ACC112 (cell line): ENCODE measurements around the gene ZBTB44.

Experiments
- H2AFZ ChIP-seq: fragments of 200-600 bp; sonication (generic); one replicate; pipeline ENCODE4 v1.6.0; 2017; ENCODE audit warnings: antibody characterized with exemption, low read length; ENCODE audit not compliant: unreplicated experiment
- H3K27ac ChIP-seq: fragments of 200-600 bp; sonication (generic); 2 replicates; pipeline ENCODE4 v1.5.1; 2014; ENCODE audit warnings: low read depth, mild to moderate bottlenecking, antibody characterized with exemption, low read length, moderate library complexity
- H3K27me3 ChIP-seq: fragments of 200-600 bp; sonication (generic); 2 replicates; pipeline ENCODE4 v1.6.1; 2014; ENCODE audit warnings: mild to moderate bottlenecking, antibody characterized with exemption, low read length, moderate library complexity, mixed read lengths; ENCODE audit not compliant: insufficient read depth
- H3K36me3 ChIP-seq: fragments of 200-600 bp; sonication (generic); 2 replicates; pipeline ENCODE4 v1.6.1; 2016; ENCODE audit warnings: mild to moderate bottlenecking, antibody characterized with exemption, low read length, moderate library complexity, mixed read lengths; ENCODE audit not compliant: insufficient read depth
- H3K4me1 ChIP-seq: fragments of 200-600 bp; sonication (generic); one replicate; pipeline ENCODE4 v1.6.1; 2016; ENCODE audit warnings: low read length, mixed read lengths; ENCODE audit not compliant: insufficient read depth, unreplicated experiment, control insufficient read depth
- H3K4me3 ChIP-seq: fragments of 200-600 bp; sonication (generic); 2 replicates; pipeline ENCODE4 v1.5.1; 2014; ENCODE audit warnings: mild to moderate bottlenecking, low read depth, low read length
- H3K79me2 ChIP-seq: fragments of 200-600 bp; sonication (generic); one replicate; pipeline ENCODE4 v1.6.0; 2016; ENCODE audit warnings: low read length; ENCODE audit not compliant: control insufficient read depth, unreplicated experiment, insufficient read depth

ZBTB44 gene

DNA sequence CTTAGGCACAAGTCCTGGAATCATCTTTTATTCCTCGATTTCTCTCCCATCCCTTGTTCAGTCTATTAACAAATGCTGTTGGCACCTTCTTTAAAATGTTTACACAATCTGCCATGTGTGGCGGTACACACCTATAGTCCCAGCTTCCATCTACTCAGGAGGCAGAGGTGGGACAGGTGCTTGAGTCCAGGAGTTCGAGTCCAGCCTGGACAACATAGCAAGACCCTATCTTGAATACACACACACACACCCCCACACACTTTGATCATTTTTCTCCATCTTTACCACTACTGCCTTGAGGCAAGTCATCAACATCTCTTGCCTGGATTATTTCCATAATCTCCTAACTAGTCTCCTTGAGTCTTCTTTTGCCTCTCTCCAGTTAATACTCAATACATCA lies 13.7 kb upstream of the ZBTB44 start:
- no peaks in the 10 kb centered on the region for H3K36me3 ChIP-seq
- H3K27ac ChIP-seq, result no peak overlapping the region
- no peak overlapping the region for H3K4me3 ChIP-seq
- H2AFZ ChIP-seq, result no peak overlapping the region
- no peaks in the 10 kb centered on the region for H3K4me1 ChIP-seq
- no peaks in the 10 kb centered on the region for H3K27me3 ChIP-seq
- no peaks in the 10 kb centered on the region for H3K79me2 ChIP-seq

DNA sequence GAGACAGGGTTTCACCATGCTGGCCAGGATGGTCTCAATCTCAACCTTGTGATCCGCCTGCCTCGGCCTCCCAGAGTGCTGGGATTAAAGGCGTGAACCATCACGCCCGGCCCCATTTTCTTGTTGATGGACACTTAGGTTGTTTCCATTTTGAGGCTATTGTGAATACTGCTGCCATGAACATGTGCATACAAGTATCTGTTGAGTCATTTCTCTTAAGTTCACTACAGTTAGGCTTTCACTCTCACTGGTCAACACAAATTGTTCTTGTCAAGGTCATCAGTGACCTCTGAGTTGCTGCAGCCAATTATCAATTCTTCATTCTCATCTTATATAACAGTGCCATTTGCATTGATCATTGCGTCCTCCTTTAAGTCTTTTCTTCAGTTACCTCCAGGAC lies 13.0 kb upstream of the ZBTB44 start:
- no peaks in the 10 kb centered on the region for H3K79me2 ChIP-seq
- no peaks in the 10 kb centered on the region for H3K4me1 ChIP-seq
- no peaks in the 10 kb centered on the region for H3K27me3 ChIP-seq
- no peak overlapping the region for H3K4me3 ChIP-seq
- H3K36me3 ChIP-seq, result no peaks in the 10 kb centered on the region
- H2AFZ ChIP-seq, result no peak overlapping the region
- no peak overlapping the region for H3K27ac ChIP-seq

DNA sequence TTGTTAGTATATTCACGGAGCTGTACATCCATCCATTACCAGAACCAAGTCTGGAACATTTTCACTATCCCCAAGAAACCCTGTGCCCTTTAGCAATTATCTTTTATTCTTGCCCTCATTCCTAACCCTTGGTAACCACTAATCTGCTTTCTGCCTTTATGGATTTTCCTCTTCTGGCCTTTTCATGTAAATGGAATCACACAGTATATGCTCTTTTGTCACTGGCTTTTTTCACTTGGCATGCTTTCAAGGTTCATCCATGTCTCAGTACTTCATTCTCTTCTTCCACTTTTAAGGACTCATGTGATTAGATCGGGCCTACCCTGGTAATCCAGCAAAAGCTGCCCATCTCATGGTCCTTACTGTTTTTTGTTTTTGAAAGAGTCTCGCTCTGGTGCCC lies 11.0 kb upstream of the ZBTB44 start:
- H3K4me1 ChIP-seq, result no peaks in the 10 kb centered on the region
- no peak overlapping the region for H2AFZ ChIP-seq
- H3K27ac ChIP-seq, result no peak overlapping the region
- no peaks in the 10 kb centered on the region for H3K36me3 ChIP-seq
- no peak overlapping the region for H3K4me3 ChIP-seq
- H3K79me2 ChIP-seq, result no peaks in the 10 kb centered on the region
- H3K27me3 ChIP-seq, result no peaks in the 10 kb centered on the region

DNA sequence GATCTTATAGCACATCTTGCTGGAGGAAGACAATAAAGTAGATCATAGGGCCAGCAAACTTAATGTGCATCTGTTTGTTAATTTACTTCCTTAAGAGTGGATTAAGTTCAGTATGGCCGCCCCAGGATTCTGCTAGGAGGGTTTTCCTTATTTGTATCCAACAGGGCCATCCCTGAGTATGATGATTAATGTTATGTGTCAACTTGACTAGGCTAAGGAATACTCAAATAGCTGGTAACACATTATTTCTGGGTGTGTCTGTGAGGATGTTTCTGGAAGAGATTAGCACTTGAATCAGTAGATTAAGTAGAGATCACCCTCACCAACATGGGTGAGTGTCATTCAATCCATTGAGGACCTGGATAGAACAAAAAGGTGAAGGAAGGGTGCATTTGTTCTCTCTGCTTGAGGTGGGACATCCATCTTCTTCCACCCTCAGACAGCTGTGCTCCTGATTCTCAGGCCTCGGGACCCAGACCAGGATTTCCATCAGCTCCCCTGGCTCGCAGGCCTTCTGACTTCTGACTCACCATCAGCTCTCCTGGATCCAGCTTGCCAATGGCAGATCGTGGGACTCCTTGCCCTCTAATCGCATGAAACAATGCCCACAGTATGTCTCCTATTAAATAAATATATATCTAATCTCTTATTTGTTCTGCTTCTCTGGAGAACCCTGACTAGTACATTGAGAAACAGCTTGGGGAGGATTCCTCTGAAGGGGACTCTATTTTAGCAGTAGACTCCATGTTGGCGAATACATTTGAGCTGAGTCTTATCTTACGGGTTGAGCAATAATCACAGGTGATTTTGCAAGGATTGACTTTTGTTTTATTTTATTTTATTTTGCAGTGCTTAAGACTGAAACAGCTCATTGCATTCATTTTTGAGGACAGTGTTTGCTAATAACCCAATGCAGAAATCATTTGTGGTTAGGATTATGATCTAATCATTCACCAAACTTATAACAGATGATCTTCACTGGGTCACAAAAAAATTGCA lies 9.0 kb upstream of the ZBTB44 start:
- H3K4me1 ChIP-seq, result peaks cover 2% of the 10 kb centered on the region
- H3K27ac ChIP-seq, result no peak overlapping the region
- H2AFZ ChIP-seq, result no peak overlapping the region
- no peaks in the 10 kb centered on the region for H3K27me3 ChIP-seq
- no peaks in the 10 kb centered on the region for H3K36me3 ChIP-seq
- no peak overlapping the region for H3K4me3 ChIP-seq
- H3K79me2 ChIP-seq, result no peaks in the 10 kb centered on the region

DNA sequence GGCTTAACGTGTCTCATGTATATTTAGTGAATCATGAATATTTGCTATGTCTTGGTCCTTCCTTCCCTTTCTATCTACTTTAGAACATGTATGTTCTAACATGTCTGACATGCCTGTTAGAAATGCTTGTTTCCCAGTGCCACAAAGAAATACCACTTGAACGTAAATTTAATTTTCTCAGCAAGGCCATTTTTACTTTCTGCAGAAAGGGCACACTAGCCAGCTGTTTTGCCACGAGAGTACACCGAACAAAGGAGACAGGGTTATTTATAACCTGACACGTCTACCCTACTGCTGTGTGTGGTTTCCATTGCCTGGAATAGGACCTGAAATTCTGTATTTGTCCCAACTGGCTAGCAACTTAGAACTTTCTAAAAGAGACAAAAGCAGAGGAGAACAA lies 7.4 kb upstream of the ZBTB44 start:
- H3K36me3 ChIP-seq, result no peaks in the 10 kb centered on the region

DNA sequence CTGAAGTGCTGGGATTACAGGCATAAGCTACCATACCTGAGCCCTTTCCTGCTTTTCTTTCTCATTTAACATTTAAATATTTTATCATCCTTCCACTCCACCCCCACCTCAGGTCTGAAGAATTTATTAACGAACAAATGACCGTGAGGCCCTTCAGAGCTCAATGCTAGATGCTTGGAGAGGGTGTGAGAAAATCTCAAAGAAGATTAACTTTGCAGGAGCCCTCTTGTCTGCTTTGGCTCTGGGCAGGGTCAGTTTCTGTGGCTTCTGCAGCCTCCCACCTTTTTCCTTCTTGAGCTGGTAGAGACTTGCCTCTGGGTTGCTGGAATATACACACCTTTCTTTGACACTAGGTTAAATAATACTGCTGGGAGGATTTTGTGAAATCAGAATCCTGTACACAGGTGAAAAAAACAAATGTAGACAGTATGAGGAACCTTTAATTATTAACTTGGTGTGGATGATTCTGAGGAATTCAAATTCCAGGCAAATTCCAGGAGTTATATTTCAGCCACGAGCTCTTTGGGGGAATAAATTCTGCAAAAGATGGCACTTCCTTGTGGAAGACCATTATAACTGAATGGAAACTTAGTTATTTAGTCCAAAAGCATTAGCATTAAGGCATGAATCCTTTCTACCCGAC lies 3.4 kb upstream of the ZBTB44 start:
- peaks cover 8% of the 10 kb centered on the region for H3K4me1 ChIP-seq
- H3K79me2 ChIP-seq, result peaks cover 5% of the 10 kb centered on the region
- no peaks in the 10 kb centered on the region for H3K27me3 ChIP-seq
- H2AFZ ChIP-seq, result no peak overlapping the region
- no peak overlapping the region for H3K27ac ChIP-seq
- no peaks in the 10 kb centered on the region for H3K36me3 ChIP-seq
- no peak overlapping the region for H3K4me3 ChIP-seq

More for the DNA sequence above, 7.4 kb upstream of the ZBTB44 start:
- Histone ChIP-seq H3K4me3 (no peak overlapping the region), H3K27ac (no peak overlapping the region), H3K4me1 (peaks cover 3% of the 10 kb centered on the region), H3K79me2 (no peaks in the 10 kb centered on the region), H3K27me3 (no peaks in the 10 kb centered on the region), H2AFZ (no peak overlapping the region)

DNA sequence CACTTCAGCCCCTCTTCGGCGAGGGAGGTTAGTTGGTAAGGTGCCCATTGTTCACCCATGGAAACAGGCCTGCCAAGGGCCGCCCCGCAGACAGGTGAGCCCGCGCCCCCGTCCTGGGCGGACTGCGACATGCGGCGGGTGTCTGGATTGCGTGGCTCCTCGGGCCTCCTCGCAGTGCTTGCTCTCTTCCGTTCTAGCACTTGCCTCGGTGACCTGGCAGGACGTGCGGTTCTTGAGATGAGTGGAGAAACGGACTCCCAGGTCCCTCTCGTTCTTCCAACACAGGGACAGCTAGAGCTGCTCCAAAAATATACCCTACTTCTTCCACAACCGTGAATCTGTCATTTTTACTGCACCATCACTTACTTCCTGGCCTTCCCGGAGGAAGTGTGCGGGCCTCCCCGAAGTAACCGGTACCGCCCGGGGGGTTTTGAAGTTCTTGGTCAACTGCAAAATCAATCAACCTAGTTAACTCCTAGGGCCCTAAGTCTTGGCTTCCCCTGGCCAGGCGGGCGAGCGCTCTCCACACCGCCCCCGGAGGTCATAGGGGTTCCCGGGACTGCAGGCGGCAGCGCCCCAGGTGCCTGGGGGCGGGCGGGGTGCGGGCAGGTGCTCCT lies 745 bp upstream of the ZBTB44 start:
- peak overlapping the region; percentile 81 for H3K4me3 ChIP-seq
- H3K27me3 ChIP-seq, result no peaks in the 10 kb centered on the region
- no peaks in the 10 kb centered on the region for H3K36me3 ChIP-seq
- H2AFZ ChIP-seq, result peak overlapping the region; percentile 98
- H3K27ac ChIP-seq, result no peak overlapping the region
- H3K4me1 ChIP-seq, result peaks cover 21% of the 10 kb centered on the region
- H3K79me2 ChIP-seq, result peaks cover 30% of the 10 kb centered on the region

DNA sequence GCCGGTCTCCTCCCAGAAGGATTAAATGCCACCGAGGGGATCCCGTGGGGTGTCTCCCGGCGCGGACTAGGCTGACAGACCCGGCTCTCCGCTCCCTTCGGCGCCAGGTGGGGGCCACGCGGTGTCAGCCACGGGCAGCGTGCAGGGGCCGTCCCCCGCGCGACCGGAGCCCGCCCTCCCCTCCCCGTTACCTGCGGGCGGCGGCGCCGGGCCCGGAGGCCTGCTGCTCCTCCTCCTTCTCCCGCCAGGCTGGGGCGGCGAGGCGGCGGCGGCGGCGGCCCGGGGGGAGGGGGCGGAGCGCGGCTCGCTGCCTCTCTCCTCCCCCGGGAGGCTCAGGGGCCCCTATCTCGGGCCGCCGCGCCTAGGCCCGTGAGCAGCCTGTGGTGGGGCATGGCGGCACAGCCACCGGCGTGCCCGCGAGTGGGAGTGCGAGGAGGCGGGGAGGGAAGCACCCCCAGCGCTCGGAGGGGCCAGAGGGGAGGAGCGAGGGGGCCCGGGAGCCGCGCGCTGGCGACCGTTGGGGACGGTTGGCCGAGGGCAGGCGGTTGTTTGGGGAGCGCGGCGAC lies 450 bp downstream of the ZBTB44 start:
- Histone ChIP-seq H2AFZ (peak overlapping the region; percentile 39), H3K79me2 (peaks cover 32% of the 10 kb centered on the region), H3K4me1 (peaks cover 21% of the 10 kb centered on the region), H3K4me3 (peak overlapping the region; percentile 81), H3K27ac (peak overlapping the region; percentile 50; the same call in 1 of the 2 replicates), H3K27me3 (no peaks in the 10 kb centered on the region), H3K36me3 (no peaks in the 10 kb centered on the region)

DNA sequence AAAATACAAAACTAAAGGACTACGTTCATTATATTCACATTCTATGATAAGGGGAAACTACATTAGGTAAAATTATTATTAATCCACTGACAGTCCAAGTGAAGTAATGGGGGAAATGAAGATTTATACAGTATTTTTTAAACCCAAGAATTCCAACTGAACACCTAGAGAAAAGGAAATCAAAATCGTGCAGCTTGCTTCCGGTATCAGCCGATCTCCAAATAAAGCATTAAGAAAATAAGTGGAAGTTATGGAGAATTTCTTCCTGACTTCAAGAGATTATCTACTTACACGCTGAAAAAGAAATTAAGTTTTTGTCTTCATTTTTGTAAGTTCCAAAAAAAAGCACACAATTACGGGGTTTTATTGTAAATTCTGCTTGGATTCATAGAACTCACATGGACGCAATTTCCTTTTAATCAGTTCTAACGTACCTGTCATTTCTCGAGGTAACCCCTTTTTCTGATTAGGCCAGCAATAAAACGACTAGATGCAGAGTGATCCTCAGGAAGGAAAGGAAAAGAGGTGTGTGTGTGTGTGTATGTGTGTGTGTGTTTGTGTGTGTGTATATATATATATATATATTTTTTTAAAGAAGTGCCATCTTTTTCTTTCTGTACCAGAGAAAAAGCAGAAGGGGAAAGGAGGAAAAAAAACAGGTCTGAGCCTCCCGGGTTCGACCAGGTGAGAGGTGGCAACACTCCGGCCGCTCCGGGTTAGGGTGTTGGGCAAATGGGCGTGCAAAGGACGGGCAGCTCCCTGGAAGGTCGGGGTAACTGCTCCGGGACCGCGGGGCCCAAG lies 1.1 kb downstream of the ZBTB44 start:
- Histone ChIP-seq H2AFZ (peak overlapping the region; percentile 39), H3K27me3 (no peaks in the 10 kb centered on the region), H3K4me1 (peaks cover 18% of the 10 kb centered on the region), H3K79me2 (peaks cover 39% of the 10 kb centered on the region), H3K27ac (no peak overlapping the region), H3K36me3 (no peaks in the 10 kb centered on the region), H3K4me3 (peak overlapping the region; percentile 81)

DNA sequence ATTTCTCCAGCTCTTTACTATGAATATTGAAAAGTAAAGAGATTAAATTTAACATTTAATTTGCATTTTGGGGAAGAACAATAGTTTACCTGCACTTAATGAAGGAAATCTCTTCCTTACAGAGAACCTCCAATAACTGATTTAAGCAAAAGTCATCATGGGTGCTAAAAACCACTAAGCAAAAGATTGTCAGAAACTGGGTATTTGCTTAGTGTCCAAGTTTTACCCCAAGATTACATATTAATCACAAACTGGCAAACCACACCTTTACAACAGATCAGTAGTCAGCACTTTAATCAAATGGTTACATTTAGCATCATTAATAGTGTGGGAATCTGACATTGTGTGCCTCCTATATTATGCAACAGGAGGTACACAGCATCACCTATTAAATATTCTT lies 2.7 kb downstream of the ZBTB44 start:
- Histone ChIP-seq H3K27ac (no peak overlapping the region), H3K4me3 (peak overlapping the region; percentile 81; the same call in 1 of the 2 replicates), H3K27me3 (no peaks in the 10 kb centered on the region), H2AFZ (no peak overlapping the region), H3K4me1 (peaks cover 18% of the 10 kb centered on the region), H3K36me3 (no peaks in the 10 kb centered on the region), H3K79me2 (peaks cover 46% of the 10 kb centered on the region)
